Activated T-helper 2 cell treated with anti-CD3 and anti-CD28 coated beads, Interferon-gamma antibody, Interleukin-2, Interleukin-4, amounts not matched to agents 10 μg/mL and 5 μg/mL and 100 μg/mL, durations not matched to agents 14 hours and 24 hours and 36 hours (primary cell): Measurements from ENCODE around the gene C1orf159. TPM values are rescaled to one million over a fixed set of nuclear protein-coding genes. Genes with fewer than 3 reads are reported as not detected.
"Not testable (repeated sequence)": the region's sequence is repeated elsewhere in the genome, so short reads cannot be mapped to it uniquely, and the experiment has no call there.

Experiments
- DNase-seq: peaks from one replicate; pipeline ENCODE4 v3.0.0; 2021; ENCODE audit warnings: low spot score
- H3K27ac Mint-ChIP-seq: one replicate; pipeline ENCODE4 v1.8.0; 2021; ENCODE audit warnings: mixed read lengths
- H3K27me3 Mint-ChIP-seq: one replicate; pipeline ENCODE4 v1.8.0; 2021; ENCODE audit warnings: low read depth, mixed read lengths
- H3K36me3 Mint-ChIP-seq: one replicate; pipeline ENCODE4 v1.8.0; 2021; ENCODE audit warnings: low read depth, mixed read lengths
- H3K4me1 Mint-ChIP-seq: one replicate; pipeline ENCODE4 v1.8.0; 2021; ENCODE audit warnings: low read depth, mixed read lengths
- H3K4me3 Mint-ChIP-seq: one replicate; pipeline ENCODE4 v1.8.0; 2021; ENCODE audit warnings: low read depth, mild to moderate bottlenecking, moderate library complexity, mixed read lengths
- H3K9me3 Mint-ChIP-seq: one replicate; pipeline ENCODE4 v1.8.0; 2021; ENCODE audit warnings: mixed read lengths
- intact Hi-C: fragments of 100-400 bp; cut with micrococcal nuclease; formaldehyde crosslinking; loops from one replicate; pipeline ENCODE4 v1.15.1; 2023
- total RNA-seq: library from RNA; stranded (reverse); gene quantifications from 2 replicates; pipeline ENCODE4 v1.2.3, GENCODE V29; 2022

Gene C1orf159
- total RNA-seq, 1 donor from 2014 or later = 22.1 TPM

DNA sequence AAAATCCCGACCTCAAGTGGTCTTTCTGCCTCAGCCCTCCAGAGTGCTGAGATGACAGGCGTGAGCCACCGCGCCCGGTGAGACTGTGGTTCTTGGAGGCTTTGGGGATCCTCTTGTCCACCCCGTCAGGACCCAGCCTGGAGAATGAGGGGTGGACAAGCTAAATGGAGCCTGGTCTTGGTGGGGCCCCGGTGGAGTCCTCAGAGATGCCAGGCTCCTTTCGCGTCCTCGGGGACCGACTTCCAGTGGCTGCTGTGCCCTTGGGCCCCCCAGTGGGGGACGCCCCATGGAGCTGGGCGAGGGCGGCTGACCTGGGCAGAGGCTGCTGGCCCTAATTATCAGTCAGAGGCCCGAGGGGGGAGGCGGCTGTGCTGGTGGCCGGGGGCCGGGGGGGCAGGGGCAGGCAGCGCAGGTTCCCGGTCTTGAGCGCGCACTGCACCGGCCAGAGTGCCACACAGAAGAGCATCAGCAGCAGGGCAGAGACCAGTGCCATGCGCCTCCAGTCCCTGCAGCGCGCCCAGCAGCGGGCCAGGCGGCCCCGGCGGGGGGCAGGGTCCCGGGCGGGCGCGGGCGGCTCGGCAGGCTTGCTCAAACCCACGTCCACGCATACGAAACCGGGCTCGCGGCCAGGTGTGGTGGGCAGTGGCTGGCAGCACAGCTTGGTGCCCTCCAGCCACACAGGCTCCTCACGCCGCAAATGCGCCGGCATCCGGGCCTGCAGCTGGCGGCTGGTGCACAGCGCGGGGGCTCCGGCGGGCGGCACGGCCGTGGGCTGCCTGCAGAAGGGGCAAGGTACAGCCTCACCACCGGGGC is 44.2 kb downstream of the C1orf159 start:
- intact Hi-C loops = no loop called here
- no peaks in the 10 kb centered on the region for H3K9me3 Mint-ChIP-seq
- H3K4me3 Mint-ChIP-seq = no peak overlapping the region
- H3K27ac Mint-ChIP-seq = no peak overlapping the region
- H3K27me3 Mint-ChIP-seq = no peaks in the 10 kb centered on the region
- H3K4me1 Mint-ChIP-seq = no peaks in the 10 kb centered on the region
- no peak for DNase-seq
- H3K36me3 Mint-ChIP-seq = no peaks in the 10 kb centered on the region

GRCh38 chr1:1069711-1070676 is 45.9 kb downstream of the C1orf159 start:
- H3K4me1 Mint-ChIP-seq = peaks cover 7% of the 10 kb centered on the region
- DNase-seq = no peak
- peak overlapping the region; percentile 42 for H3K4me3 Mint-ChIP-seq
- peaks cover 5% of the 10 kb centered on the region for H3K27me3 Mint-ChIP-seq
- intact Hi-C loops = loop anchor here (10.0 kb wide), 1 partner anchor 45 kb away; the partner anchor contains the start of gene C1orf159
- H3K9me3 Mint-ChIP-seq = no peaks in the 10 kb centered on the region
- H3K27ac Mint-ChIP-seq = no peak overlapping the region
- no peaks in the 10 kb centered on the region for H3K36me3 Mint-ChIP-seq

DNA sequence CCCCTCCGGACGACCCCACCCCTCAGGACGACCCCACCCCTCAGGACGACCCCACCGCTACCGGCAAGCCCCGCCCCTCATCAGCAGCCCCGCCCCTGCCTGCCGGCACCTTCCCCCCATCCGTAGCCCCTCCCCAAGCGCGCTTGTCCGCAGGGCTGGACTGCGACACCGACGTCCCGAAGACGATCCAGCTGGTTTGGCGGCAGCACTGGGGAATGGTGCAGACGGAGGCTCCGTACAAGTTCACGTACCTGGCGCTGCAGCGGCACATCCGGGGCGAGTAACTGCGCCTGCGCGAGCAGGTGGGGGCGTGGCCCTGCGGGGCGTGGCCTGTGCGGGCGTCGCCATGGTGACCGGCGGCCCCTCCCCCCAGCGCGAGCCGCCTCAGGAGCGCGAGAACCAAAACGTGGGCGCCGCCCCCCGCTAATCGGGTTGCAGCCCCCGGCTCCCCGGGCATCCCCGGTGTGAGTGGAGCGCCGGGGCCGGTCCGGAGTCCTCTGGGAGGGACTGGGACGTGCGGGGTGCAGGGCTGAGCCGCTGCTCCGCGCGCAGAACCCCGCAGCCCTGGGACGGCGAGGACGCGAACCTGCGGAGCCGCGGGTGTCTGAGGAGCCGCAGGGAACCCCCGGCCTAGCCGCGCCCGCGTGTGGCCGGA is 46.7 kb downstream of the C1orf159 start:
- no peaks in the 10 kb centered on the region for H3K9me3 Mint-ChIP-seq
- H3K27ac Mint-ChIP-seq = no peak overlapping the region
- H3K4me1 Mint-ChIP-seq = peaks cover 7% of the 10 kb centered on the region
- intact Hi-C loops = loop anchor here (10.0 kb wide), 1 partner anchor 46 kb away; the partner anchor contains the start of gene C1orf159
- peak overlapping the region; percentile 79 for H3K4me3 Mint-ChIP-seq
- peaks cover 5% of the 10 kb centered on the region for H3K27me3 Mint-ChIP-seq
- peak; percentile 84 for DNase-seq
- H3K36me3 Mint-ChIP-seq = no peaks in the 10 kb centered on the region

DNA sequence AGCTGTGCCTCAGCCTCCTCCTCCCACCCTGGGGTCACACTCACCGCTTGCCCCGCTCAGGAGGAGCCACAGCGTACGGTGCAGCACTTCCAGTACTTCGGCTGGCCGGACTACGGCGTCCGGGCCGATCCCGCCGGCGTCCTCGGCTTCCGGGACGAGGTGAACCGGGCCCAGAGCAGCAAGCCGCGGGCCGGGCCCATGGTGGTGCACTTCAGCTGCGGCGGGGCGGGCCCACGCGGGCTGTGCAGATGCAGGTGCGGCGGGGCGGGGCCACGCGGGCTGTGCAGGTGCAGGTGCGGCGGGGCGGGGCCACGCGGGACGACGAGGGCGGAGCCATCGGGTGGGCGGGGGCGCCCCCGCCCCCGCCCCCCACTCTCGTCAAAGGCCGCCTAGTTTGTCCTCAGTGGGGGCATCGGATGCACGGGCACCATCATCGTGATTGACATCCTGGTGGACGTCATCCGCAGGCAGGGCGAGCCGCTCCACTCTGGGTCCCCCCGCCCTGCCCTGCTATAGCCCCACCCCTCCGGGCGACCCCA is 47.3 kb downstream of the C1orf159 start:
- no peak overlapping the region for H3K27ac Mint-ChIP-seq
- intact Hi-C loops = loop anchor here (10.0 kb wide), 1 partner anchor 46 kb away; the partner anchor contains the start of gene C1orf159
- no peak for DNase-seq
- peak overlapping the region; percentile 79 for H3K4me3 Mint-ChIP-seq
- H3K27me3 Mint-ChIP-seq = peaks cover 5% of the 10 kb centered on the region
- peaks cover 7% of the 10 kb centered on the region for H3K4me1 Mint-ChIP-seq
- no peaks in the 10 kb centered on the region for H3K36me3 Mint-ChIP-seq
- H3K9me3 Mint-ChIP-seq = no peaks in the 10 kb centered on the region

- no peak for DNase-seq
- Mint-ChIP-seq H3K4me1 (peaks cover 7% of the 10 kb centered on the region), H3K27ac (no peak overlapping the region), H3K9me3 (no peaks in the 10 kb centered on the region), H3K36me3 (no peaks in the 10 kb centered on the region), H3K4me3 (peak overlapping the region; percentile 42), H3K27me3 (peaks cover 5% of the 10 kb centered on the region)
- intact Hi-C loops = loop anchor here (10.0 kb wide), 1 partner anchor 47 kb away; the partner anchor contains the start of gene C1orf159
These were observed 47.9 kb downstream of the C1orf159 start for GRCh38 chr1:1067860-1068516.

DNA sequence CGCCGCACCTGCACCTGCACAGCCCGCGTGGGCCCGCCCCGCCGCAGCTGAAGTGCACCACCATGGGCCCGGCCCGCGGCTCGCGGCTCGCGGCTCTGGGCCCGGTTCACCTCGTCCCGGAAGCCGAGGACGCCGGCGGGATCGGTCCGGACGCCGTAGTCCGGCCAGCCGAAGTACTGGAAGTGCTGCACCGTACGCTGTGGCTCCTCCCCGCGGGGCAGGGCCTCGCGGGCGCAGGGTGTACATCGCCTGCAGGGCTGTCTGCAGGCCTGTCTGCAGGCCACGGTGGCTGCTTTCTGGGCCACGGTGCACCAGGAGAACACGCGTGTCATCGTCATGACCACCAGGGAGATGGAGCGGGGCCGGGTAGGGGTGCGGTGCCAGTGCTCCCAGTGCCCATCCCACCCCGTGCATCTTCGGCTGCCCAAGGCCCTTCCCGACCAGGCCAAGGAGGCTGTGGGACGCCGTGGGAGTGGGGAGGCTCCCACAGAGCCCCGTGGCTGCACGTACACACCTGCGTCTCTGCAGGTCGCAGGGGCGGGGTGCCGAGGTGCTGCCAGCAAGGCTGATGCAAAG is 48.5 kb downstream of the C1orf159 start:
- Mint-ChIP-seq H3K4me3 (peak overlapping the region; percentile 30), H3K27ac (no peak overlapping the region), H3K4me1 (peaks cover 8% of the 10 kb centered on the region), H3K9me3 (no peaks in the 10 kb centered on the region), H3K36me3 (no peaks in the 10 kb centered on the region), H3K27me3 (peaks cover 5% of the 10 kb centered on the region)
- no peak for DNase-seq
- intact Hi-C loops = loop anchor here (10.0 kb wide), 1 partner anchor 47 kb away; the partner anchor contains the start of gene C1orf159

DNA sequence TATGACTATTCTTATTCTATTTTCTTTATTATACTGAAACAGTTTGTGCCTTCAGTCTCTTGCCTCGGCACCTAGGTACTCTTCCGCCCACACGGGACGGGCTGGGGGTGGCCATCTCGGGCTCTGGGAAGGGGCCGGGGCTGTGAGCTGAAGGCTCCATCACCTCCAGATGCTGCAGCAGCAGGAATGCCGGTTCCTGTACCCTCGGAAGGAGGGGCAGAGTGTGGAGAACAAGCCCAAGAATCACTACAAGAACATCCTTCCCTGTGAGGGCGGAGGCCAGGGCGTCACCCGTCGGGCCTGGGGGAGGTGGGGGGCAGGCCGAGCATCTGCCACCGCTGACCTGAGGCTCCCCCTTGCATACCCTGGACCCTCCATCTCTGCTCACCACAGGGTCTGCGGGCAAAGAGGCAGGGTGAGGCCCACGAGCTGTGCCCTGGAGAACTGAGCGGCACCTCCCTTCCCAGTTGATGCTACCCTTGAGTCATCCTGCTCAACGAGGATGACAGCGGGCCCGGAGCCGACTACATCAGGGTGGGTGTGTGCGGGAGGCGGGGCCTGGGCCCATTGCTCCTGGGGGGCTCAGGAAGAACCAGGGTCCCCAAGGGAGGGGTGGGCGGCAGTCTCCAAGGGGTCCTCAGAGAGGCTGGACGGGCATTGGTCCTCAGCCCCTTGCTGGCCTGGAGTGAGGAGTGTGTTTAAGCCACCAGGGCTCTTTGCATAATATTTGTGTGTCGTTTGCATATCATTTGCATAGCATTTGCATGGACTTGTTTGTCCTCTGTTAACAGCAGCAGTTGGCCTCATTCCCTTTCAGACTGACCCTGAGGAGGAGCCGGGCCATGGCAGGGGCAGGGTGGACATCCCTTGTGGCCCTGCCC is 49.2 kb downstream of the C1orf159 start:
- no peak overlapping the region for H3K27ac Mint-ChIP-seq
- H3K4me1 Mint-ChIP-seq = peaks cover 9% of the 10 kb centered on the region
- H3K9me3 Mint-ChIP-seq = no peaks in the 10 kb centered on the region
- H3K36me3 Mint-ChIP-seq = no peaks in the 10 kb centered on the region
- peaks cover 6% of the 10 kb centered on the region for H3K27me3 Mint-ChIP-seq
- DNase-seq = no peak
- H3K4me3 Mint-ChIP-seq = no peak overlapping the region
- intact Hi-C loops = loop anchor here (10.0 kb wide), 1 partner anchor 48 kb away; the partner anchor contains the start of gene C1orf159

DNA sequence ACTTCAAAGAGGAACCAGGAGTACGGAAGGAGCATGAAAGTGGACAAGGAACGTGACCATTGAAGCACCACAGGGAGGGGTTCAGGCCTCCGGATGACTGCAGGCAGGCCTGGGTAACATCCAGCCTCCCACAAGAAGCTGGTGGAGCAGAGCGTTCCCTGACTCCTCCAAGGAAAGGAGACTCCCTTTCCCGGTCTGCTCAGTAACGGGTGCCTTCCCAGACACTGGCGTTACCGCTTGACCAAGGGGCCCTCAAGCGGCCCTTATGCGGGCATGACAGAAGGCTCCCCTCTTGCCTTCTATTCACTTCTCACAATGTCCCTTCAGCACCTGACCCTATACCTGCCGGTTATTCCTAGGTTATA is 50.0 kb downstream of the C1orf159 start:
- Mint-ChIP-seq H3K4me1 (peaks cover 11% of the 10 kb centered on the region), H3K27me3 (peaks cover 10% of the 10 kb centered on the region)
- intact Hi-C loops = loop anchor here (10.0 kb wide), 1 partner anchor 49 kb away; the partner anchor contains the start of gene C1orf159
- H3K4me3 Mint-ChIP-seq, DNase-seq, H3K36me3 Mint-ChIP-seq, H3K27ac Mint-ChIP-seq, H3K9me3 Mint-ChIP-seq: not testable (repeated sequence)

DNA sequence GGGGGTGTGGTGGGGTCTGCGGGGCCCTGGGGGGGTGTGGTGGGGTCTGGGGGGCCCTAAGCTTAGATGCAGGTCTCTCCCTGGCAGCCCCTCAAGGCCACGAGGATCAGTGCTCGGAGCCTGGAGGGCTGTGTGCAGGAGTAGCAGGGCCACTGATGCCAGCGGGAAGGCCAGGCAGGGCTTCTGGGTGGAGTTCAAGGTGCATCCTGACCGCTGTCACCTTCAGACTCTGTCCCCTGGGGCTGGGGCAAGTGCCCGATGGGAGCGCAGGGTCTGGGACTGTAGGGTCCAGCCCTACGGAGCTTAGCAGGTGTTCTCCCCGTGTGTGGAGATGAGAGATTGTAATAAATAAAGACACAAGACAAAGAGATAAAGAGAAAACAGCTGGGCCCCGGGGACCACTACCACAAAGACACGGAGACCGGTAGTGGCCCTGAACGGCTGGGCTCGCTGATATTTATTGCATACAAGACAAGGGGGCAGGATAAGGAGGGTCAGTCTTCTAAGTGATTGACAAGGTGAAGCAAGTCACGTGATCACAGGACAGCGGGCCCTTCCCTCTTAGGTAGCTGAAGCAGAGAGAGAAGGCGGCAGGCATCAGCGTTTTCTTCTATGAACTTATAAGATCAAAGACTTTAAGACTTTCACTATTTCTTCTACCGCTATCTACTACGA is 50.5 kb downstream of the C1orf159 start:
- Mint-ChIP-seq H3K27me3 (peaks cover 13% of the 10 kb centered on the region), H3K4me3 (no peak overlapping the region), H3K9me3 (no peaks in the 10 kb centered on the region), H3K27ac (no peak overlapping the region), H3K36me3 (peaks cover 3% of the 10 kb centered on the region), H3K4me1 (peaks cover 12% of the 10 kb centered on the region)
- DNase-seq = no peak
- intact Hi-C loops = loop anchor here (10.0 kb wide), 1 partner anchor 49 kb away; the partner anchor contains the start of gene C1orf159
